SW 1271 (cell line): Measurements from ENCODE around the gene PTH2R.
"Not testable (repeated sequence)": the region's sequence is repeated elsewhere in the genome, so short reads cannot be mapped to it uniquely, and the experiment has no call there.

ENCODE experiments used
- DNase-seq, 2 experiments: peaks; one replicate each; lab custom pipeline; 2025; lab: John Stamatoyannopoulos, UW

PTH2R gene

GRCh38 chr2:208485390-208485789 lies 78.8 kb downstream of the PTH2R start:
- DNase-seq: no peak

GRCh38 chr2:208488686-208489564 lies 82.3 kb downstream of the PTH2R start:
- no peak for DNase-seq

GRCh38 chr2:208489687-208490086 lies 83.1 kb downstream of the PTH2R start:
- DNase-seq: no peak

- DNase-seq: no peak
These were observed 83.9 kb downstream of the PTH2R start for GRCh38 chr2:208490492-208490891.

- DNase-seq: no peak
These were observed 85.0 kb downstream of the PTH2R start for GRCh38 chr2:208491641-208492040.

GRCh38 chr2:208492069-208492468 lies 85.5 kb downstream of the PTH2R start:
- DNase-seq: no peak

- DNase-seq: no peak
These were observed 86.6 kb downstream of the PTH2R start for GRCh38 chr2:208493186-208493585.

GRCh38 chr2:208496129-208496528 lies 89.5 kb downstream of the PTH2R start:
- DNase-seq: no peak

- no peak for DNase-seq
These were observed 94.6 kb downstream of the PTH2R start for GRCh38 chr2:208501206-208501605.

GRCh38 chr2:208502288-208502687 lies 95.7 kb downstream of the PTH2R start:
- no peak for DNase-seq

- not testable (repeated sequence) for DNase-seq
These were observed 98.8 kb downstream of the PTH2R start for GRCh38 chr2:208505365-208505764.

GRCh38 chr2:208509586-208509985 lies 103.0 kb downstream of the PTH2R start:
- DNase-seq: no peak

GRCh38 chr2:208511016-208511415 lies 104.4 kb downstream of the PTH2R start:
- no peak for DNase-seq

GRCh38 chr2:208511573-208511972 lies 105.0 kb downstream of the PTH2R start:
- DNase-seq: no peak

GRCh38 chr2:208515099-208515498 lies 108.5 kb downstream of the PTH2R start:
- DNase-seq: no peak

GRCh38 chr2:208523069-208523468 lies 116.5 kb downstream of the PTH2R start:
- DNase-seq: not testable (repeated sequence)

GRCh38 chr2:208525165-208525564 lies 118.6 kb downstream of the PTH2R start:
- DNase-seq: not testable (repeated sequence)

GRCh38 chr2:208529796-208530195 lies 123.2 kb downstream of the PTH2R start:
- no peak for DNase-seq

- DNase-seq: no peak
These were observed 124.8 kb downstream of the PTH2R start for GRCh38 chr2:208531361-208531760.

- not testable (repeated sequence) for DNase-seq
These were observed 129.0 kb downstream of the PTH2R start for GRCh38 chr2:208535578-208535977.

GRCh38 chr2:208541461-208541988 lies 134.9 kb downstream of the PTH2R start:
- no peak for DNase-seq

GRCh38 chr2:208541989-208542464 lies 135.4 kb downstream of the PTH2R start:
- DNase-seq: no peak

- DNase-seq: no peak
These were observed 136.0 kb downstream of the PTH2R start for GRCh38 chr2:208542465-208543041.
